ENCODE data around the gene DUOX2. TPM values are rescaled to one million over a fixed set of nuclear protein-coding genes. Genes with fewer than 3 reads are reported as not detected.
"Not testable (repeated sequence)": the region's sequence is repeated elsewhere in the genome, so short reads cannot be mapped to it uniquely, and the experiment has no call there.

The DUOX2 gene
- polyA plus RNA-seq, 12 donors, result 0.03 to 2.2 (median 0.50) TPM; not detected in 7

GRCh38 chr15:45139770-45140169 is 25.8 kb upstream of the DUOX2 start:
- DNase-seq, result no peak

GRCh38 chr15:45138814-45139765 is 25.1 kb upstream of the DUOX2 start:
- no peak for DNase-seq

GRCh38 chr15:45137703-45138102 is 23.7 kb upstream of the DUOX2 start:
- DNase-seq, result no peak

GRCh38 chr15:45136378-45136764 is 22.4 kb upstream of the DUOX2 start:
- no peak for DNase-seq

- DNase-seq, result not testable (repeated sequence)
Observed at GRCh38 chr15:45135705-45136377, 21.9 kb upstream of the DUOX2 start.

- DNase-seq, result no peak
Observed at GRCh38 chr15:45134682-45135604, 21.0 kb upstream of the DUOX2 start.

- DNase-seq, result no peak
Observed at GRCh38 chr15:45134046-45134445, 20.1 kb upstream of the DUOX2 start.

- DNase-seq, result no peak
Observed at GRCh38 chr15:45133561-45133920, 19.6 kb upstream of the DUOX2 start.

GRCh38 chr15:45132844-45133560 is 19.0 kb upstream of the DUOX2 start:
- no peak for DNase-seq

- DNase-seq, result no peak
Observed at GRCh38 chr15:45131510-45131909, 17.5 kb upstream of the DUOX2 start.

GRCh38 chr15:45130291-45131000 is 16.5 kb upstream of the DUOX2 start:
- DNase-seq, result no peak

- DNase-seq, result no peak
Observed at GRCh38 chr15:45129651-45130129, 15.7 kb upstream of the DUOX2 start, which contains the start of the genes DUOX1 and DUOXA1. Gene DUOX1, plus strand, starts transcription at chr15:45129994. Its CDS starts 1,973 bp downstream, at chr15:45131967. Gene DUOXA1, minus strand, starts transcription at chr15:45129879. Its CDS starts 6,865 bp downstream, at chr15:45123014.

GRCh38 chr15:45128971-45129639 is 15.1 kb upstream of the DUOX2 start:
- no peak for DNase-seq

- DNase-seq, result no peak
Observed at GRCh38 chr15:45126535-45127158, 12.7 kb upstream of the DUOX2 start.

- no peak for DNase-seq
Observed at GRCh38 chr15:45123397-45123796, 9.4 kb upstream of the DUOX2 start.

- no peak for DNase-seq
Observed at GRCh38 chr15:45122719-45123118, 8.7 kb upstream of the DUOX2 start.

- no peak for DNase-seq
Observed at GRCh38 chr15:45121706-45122417, 7.9 kb upstream of the DUOX2 start.

- DNase-seq, result no peak
Observed at GRCh38 chr15:45121020-45121419, 7.0 kb upstream of the DUOX2 start.

Data from muscle of arm (tissue), 12 donors.